ENCODE data around the gene ZBTB44.
A peak's percentile ranks its signal among the peaks of the same experiment; 100 is the strongest.

Gene ZBTB44

DNA sequence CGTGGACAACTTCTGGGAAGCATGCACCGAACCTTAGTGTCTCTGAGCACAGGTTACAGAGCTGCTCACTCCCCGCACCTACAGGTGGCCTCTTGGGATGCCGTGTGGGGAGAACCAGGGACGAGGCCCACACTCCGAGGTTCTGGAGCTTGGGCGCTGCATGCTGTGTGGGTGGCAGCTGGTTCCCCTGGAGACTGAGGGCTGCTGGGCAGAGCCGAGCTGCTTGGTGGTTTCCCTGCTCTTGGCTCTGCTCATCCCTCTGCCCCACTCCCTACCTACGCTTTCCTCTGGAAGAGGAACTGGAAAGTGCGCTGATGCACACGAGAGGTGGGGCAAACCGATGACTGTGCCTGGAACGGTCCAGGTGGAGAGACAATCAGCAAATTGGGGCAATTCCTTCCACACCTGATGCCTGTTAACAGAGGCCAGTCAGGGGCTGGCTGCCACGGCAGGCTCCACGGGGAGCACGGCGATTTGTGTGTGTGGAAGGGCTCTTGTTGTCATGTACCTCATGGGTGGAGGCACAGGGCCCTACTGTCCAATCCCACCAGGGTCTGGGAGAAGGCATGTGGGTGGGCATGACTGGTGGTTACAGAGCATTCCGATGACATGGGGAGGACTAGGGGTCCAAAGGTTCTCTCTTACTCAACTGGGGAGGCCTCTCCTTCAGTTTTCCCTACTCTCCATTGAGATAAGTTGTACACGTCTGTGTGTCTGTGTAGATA lies 94.2 kb downstream of the ZBTB44 start:
- in situ Hi-C loops (cut with MboI; ENCODE audit: low pct_unique_long_range_greater_than_20kb, low sequenced_read_pairs), result loop anchor here (10.0 to 25.0 kb wide), 2 partner anchors 84 to 642 kb away; no protein-coding TSS in a partner anchor

DNA sequence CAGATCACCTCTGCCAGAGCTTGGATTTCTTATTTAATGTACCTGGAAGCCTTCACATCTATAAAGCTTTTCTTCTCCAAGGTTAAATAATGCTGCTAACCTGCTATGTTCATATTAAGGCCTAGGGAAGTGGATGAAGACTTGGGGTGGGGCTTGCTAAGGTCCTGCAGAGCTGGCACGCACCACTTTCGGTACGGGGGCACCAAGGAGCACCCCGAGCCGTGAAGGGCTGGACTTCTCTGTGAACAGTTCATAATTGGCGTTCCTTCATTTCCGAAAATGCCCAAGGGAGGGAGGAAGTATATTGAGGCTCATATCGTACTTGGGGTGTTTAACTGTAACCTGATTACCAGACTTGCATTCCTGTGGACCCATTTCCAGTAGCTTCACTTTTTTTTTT lies 95.6 kb downstream of the ZBTB44 start:
- no peak for DNase-seq
- in situ Hi-C loops (cut with MboI; ENCODE audit: low pct_unique_long_range_greater_than_20kb, low sequenced_read_pairs), result loop anchor here (10.0 to 25.0 kb wide), 2 partner anchors 206 to 643 kb away; partner anchors contain the start of gene ADAMTS8

More for the DNA sequence above, 94.2 kb downstream of the ZBTB44 start:
- DNase-seq, result no peak

- DNase-seq, result no peak
- in situ Hi-C loops (cut with MboI; ENCODE audit: low pct_unique_long_range_greater_than_20kb, low sequenced_read_pairs), result loop anchor here (10.0 to 25.0 kb wide), 2 partner anchors 206 to 644 kb away; partner anchors contain the start of gene ADAMTS8
Measured at GRCh38 chr11:130218501-130219070, 96.1 kb downstream of the ZBTB44 start.

- in situ Hi-C loops (cut with MboI; ENCODE audit: low pct_unique_long_range_greater_than_20kb, low sequenced_read_pairs), result loop anchor here (10.0 to 25.0 kb wide), 2 partner anchors 207 to 645 kb away; partner anchors contain the start of gene ADAMTS8
- no peak for DNase-seq
Measured at GRCh38 chr11:130217133-130218031, 97.3 kb downstream of the ZBTB44 start.

GRCh38 chr11:130216591-130217132 lies 98.1 kb downstream of the ZBTB44 start:
- no peak for DNase-seq
- in situ Hi-C loops (cut with MboI; ENCODE audit: low pct_unique_long_range_greater_than_20kb, low sequenced_read_pairs), result loop anchor here (10.0 to 25.0 kb wide), 2 partner anchors 208 to 646 kb away; partner anchors contain the start of gene ADAMTS8

GRCh38 chr11:130216221-130216550 lies 98.5 kb downstream of the ZBTB44 start:
- in situ Hi-C loops (cut with MboI; ENCODE audit: low pct_unique_long_range_greater_than_20kb, low sequenced_read_pairs), result loop anchor here (10.0 to 25.0 kb wide), 2 partner anchors 209 to 646 kb away; partner anchors contain the start of gene ADAMTS8
- no peak for DNase-seq

DNA sequence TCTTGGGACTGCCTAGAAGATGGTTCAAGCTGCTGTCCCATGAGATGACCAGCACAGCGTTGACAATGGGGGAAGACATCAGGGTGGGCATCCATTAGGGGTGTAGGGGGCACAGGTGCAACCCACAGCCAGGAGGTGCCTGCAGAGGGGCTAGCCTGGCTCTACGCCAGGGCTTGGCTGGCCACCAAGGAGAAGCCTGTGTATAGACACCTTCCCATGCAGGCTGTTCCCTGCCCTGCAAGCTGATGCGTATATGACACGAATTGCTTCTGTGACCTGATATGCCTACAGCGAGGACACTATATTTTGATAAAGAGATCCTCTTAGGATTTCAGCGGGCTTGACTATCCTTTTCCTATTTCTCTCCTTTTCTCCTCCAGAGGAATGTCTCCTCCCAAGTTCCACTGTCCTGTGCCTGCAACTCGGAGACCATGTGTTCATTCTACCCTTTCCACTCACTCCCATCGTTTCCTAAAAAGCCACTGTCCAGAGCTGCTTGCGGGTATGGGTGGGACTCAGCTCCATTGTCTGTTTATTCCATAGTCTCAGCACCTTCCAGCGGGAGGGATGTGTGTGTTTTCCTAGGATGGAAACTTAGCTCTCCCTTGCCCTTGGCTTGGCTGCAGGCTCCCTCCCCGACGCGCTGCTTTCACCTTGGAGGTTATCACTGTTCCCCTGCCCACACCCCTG lies 99.0 kb downstream of the ZBTB44 start:
- in situ Hi-C loops (cut with MboI; ENCODE audit: low pct_unique_long_range_greater_than_20kb, low sequenced_read_pairs), result loop anchor here (10.0 to 25.0 kb wide), 2 partner anchors 209 to 647 kb away; partner anchors contain the start of gene ADAMTS8
- no peak for DNase-seq

GRCh38 chr11:130214861-130215530 lies 99.7 kb downstream of the ZBTB44 start:
- no peak for DNase-seq
- in situ Hi-C loops (cut with MboI; ENCODE audit: low pct_unique_long_range_greater_than_20kb, low sequenced_read_pairs), result loop anchor here (10.0 to 25.0 kb wide), 2 partner anchors 210 to 647 kb away; partner anchors contain the start of gene ADAMTS8

DNA sequence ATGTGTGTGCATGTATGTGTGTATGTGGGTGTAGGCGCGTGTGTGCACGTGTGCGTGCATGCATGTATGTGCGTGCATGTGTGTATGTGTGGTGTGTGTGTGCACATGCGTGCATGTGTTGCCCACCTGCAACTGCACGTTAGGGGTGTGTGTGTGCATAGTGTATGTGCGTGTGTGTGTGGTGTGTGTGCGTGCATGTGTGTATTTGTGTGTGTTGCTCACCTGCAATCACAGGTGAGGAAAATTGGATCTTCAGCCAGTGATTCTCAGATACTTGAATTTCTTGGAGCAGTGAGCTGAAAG lies 100.8 kb downstream of the ZBTB44 start:
- in situ Hi-C loops (cut with MboI; ENCODE audit: low pct_unique_long_range_greater_than_20kb, low sequenced_read_pairs), result loop anchor here (10.0 to 25.0 kb wide), 2 partner anchors 211 to 648 kb away; partner anchors contain the start of gene ADAMTS8
- no peak for DNase-seq

DNA sequence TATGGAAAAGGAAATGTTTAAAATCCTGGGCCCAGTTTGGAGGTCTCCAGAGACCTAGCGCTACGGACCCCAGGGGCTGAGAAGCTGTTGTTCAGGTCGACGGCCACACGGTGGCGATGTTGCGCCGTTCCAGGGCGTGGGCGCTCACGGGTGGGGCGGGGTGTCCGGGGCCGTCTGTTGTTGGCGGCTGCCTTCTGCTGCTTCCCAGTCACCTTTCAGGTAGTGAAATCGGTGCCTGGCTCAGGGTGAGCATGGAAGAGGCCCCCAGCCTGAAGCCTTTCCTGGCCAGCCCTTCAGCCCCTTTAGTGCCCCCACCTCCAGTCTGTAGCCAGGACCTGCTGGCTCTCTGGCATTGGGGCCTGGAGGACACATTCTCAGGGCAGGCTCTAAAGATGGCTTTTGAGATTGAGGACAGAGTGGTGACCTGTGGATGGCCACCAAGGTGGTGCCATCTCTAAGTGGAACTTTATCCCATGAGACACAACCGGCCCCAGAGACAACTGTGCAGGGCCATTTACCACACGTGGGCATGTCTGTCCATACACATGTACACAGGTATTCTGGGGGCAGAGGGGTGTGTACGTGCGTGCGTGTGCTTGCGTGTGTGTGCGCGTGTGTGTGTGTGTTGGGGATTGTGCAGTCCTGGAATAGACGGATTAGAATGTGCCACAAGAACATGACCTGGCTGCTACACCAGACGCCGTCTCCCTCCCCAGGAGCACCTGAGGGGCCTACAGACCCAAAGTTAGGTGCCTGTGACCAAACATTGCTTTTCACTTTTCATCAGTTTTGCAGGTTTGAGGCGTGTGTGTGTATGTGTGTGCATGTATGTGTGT lies 101.4 kb downstream of the ZBTB44 start:
- peak; percentile 58 for DNase-seq
- in situ Hi-C loops (cut with MboI; ENCODE audit: low pct_unique_long_range_greater_than_20kb, low sequenced_read_pairs), result loop anchor here (10.0 to 25.0 kb wide), 2 partner anchors 211 to 649 kb away; partner anchors contain the start of gene ADAMTS8

GRCh38 chr11:130212431-130212961 lies 102.2 kb downstream of the ZBTB44 start:
- in situ Hi-C loops (cut with MboI; ENCODE audit: low pct_unique_long_range_greater_than_20kb, low sequenced_read_pairs), result loop anchor here (10.0 to 25.0 kb wide), 2 partner anchors 212 to 650 kb away; partner anchors contain the start of gene ADAMTS8

DNA sequence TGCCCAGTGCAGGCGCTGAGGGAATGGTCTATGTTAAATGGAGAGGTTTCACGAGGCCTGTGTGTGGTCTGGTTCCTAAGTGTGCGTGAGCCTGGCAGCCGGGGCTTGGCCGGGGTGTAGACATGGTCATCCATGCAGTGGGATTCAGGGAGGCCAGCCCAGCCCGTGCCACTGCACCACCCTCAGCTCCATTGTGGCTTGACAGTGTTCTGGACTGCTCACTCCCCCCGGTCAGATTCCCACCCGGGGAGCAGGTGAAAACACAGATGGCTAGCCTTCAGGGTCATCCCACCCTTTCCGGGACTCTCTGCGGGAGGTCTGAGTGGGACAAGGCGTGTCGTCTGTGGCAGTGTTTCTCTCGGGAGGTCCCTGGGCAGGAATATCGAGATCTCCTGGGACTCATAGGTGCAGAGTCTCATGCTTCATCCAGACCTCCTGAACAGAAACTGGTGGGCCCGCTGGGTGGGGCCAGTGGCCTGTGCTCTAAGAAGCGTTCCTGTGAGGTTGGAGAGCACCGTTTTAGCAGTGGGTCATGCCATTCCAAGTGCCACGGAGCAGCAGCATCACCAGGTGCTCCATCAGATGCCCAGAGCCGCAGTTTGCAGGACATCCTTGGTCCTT lies 102.8 kb downstream of the ZBTB44 start:
- in situ Hi-C loops (cut with MboI; ENCODE audit: low pct_unique_long_range_greater_than_20kb, low sequenced_read_pairs), result loop anchor here (10.0 to 25.0 kb wide), 2 partner anchors 213 to 650 kb away; partner anchors contain the start of gene ADAMTS8
- DNase-seq, result no peak

More at GRCh38 chr11:130212431-130212961, 102.2 kb downstream of the ZBTB44 start:
- no peak for DNase-seq

DNA sequence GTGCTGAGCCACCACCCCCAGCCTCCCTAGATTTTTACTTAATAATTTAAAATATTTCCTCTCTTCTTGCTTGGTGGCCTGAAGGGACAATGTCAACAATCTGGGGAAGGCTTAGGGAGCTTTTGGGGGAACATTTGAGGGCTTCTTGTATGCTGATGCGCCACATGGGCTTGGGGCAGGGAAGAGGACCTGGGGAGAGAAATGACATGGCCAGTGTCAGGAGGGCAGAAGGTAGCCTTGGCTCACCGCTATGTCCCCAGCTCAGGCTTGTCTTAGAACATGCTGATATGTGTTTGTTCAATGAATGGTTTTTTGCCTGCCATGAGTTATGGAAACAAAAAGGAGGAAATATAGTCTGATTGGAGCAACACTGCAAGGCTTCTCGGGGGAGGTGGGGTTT lies 103.6 kb downstream of the ZBTB44 start:
- in situ Hi-C loops (cut with MboI; ENCODE audit: low pct_unique_long_range_greater_than_20kb, low sequenced_read_pairs), result loop anchor here (10.0 to 25.0 kb wide), 2 partner anchors 214 to 651 kb away; partner anchors contain the start of gene ADAMTS8
- no peak for DNase-seq

GRCh38 chr11:130209954-130210854 lies 104.5 kb downstream of the ZBTB44 start:
- in situ Hi-C loops (cut with MboI; ENCODE audit: low pct_unique_long_range_greater_than_20kb, low sequenced_read_pairs), result loop anchor here (10.0 to 25.0 kb wide), 2 partner anchors 215 to 652 kb away; partner anchors contain the start of gene ADAMTS8
- DNase-seq, result no peak
